IMR-90 (cell line): ENCODE measurements around the gene TRIO.

ENCODE experiments used
- BHLHE40 ChIP-seq: fragments of 150-350 bp; IDR thresholded peaks from 2 replicates; pipeline ENCODE4 v1.6.1; 2016; ENCODE audit warnings: mild to moderate bottlenecking, low read depth, low read length
- CEBPB ChIP-seq: IDR thresholded peaks from 2 replicates; pipeline ENCODE4 v1.6.1; 2012; ENCODE audit warnings: low read depth, low read length, improper control_type of control experiment
- FOS ChIP-seq: fragments of 150-350 bp; IDR thresholded peaks from 2 replicates; pipeline ENCODE4 v1.6.1; 2016; ENCODE audit warnings: low read depth, low read length
- MAZ ChIP-seq: IDR thresholded peaks from 2 replicates; pipeline ENCODE4 v1.6.1; 2012; ENCODE audit warnings: low read depth, mild to moderate bottlenecking, low read length, improper control_type of control experiment, moderate library complexity, borderline replicate concordance
- NFE2L2 ChIP-seq: fragments of 150-350 bp; IDR thresholded peaks from 2 replicates; pipeline ENCODE4 v1.6.1; 2016; ENCODE audit warnings: low read depth, mild to moderate bottlenecking, low read length
- POLR2A ChIP-seq: IDR thresholded peaks from 2 replicates; pipeline ENCODE4 v1.6.1; 2012; ENCODE audit warnings: mild to moderate bottlenecking, low read depth, low read length
- RAD21 ChIP-seq: IDR thresholded peaks from 2 replicates; pipeline ENCODE4 v1.6.1; 2012; ENCODE audit warnings: low read length, improper control_type of control experiment
- RFX5 ChIP-seq: IDR thresholded peaks from 2 replicates; pipeline ENCODE4 v1.8.0; 2012; ENCODE audit warnings: low read depth, mild to moderate bottlenecking, low read length, moderate library complexity
- SMC3 ChIP-seq: fragments of 150-350 bp; IDR thresholded peaks from 2 replicates; pipeline ENCODE4 v1.6.1; 2016; ENCODE audit warnings: low read depth, mild to moderate bottlenecking, antibody characterized with exemption, low read length, moderate library complexity
- TF ChIP-seq, protein P1 (sequence below): conservative IDR thresholded peaks from 2 replicates; pipeline ENCODE4 v1.5.1; 2012; ENCODE audit warnings: mild to moderate bottlenecking, low read depth, low read length, improper control_type of control experiment
- TF ChIP-seq, protein P2 (sequence below): fragments of 150-350 bp; IDR thresholded peaks from 2 replicates; pipeline ENCODE4 v1.6.1; 2016; ENCODE audit warnings: low read depth, mild to moderate bottlenecking, low read length, moderate library complexity, borderline replicate concordance

DNA sequence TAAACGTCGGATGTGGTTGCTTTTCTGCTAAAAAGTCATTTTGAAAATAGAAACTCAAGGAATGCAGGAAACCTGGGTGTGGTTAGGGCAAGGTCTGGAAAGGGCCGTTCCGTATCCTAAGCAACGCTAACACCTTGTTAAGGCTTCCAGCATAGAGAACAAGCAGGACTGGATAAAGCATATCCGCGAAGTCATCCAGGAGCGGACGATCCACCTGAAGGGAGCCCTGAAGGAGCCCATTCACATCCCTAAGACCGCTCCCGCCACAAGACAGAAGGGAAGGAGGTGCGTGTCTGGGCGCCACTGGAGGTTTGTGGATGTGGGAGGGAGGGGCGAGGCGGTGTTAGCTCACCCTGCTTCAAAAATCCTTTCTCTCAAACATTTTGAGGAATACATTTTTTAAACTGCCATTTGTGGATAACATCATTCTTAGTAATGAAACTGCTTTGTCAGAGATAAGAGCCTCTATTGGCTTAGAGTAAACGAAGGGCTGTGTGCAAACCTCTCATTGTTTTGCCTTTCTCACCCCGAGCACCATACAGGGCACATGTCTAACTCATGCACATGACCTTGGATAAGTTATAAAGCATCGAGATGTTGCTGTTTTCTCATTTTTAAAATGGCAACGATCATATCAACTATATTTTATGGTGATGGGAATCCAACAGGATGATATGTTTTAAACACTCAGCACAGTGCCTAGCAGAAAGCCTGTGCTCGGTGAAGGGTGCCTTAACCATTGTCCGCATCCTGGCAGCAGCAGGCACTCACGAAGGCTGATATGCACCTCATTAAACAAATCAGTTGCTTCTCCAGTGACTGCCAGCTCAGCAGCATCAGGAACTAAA is 262.8 kb downstream of the TRIO start:
- TF ChIP-seq, protein P1, sequence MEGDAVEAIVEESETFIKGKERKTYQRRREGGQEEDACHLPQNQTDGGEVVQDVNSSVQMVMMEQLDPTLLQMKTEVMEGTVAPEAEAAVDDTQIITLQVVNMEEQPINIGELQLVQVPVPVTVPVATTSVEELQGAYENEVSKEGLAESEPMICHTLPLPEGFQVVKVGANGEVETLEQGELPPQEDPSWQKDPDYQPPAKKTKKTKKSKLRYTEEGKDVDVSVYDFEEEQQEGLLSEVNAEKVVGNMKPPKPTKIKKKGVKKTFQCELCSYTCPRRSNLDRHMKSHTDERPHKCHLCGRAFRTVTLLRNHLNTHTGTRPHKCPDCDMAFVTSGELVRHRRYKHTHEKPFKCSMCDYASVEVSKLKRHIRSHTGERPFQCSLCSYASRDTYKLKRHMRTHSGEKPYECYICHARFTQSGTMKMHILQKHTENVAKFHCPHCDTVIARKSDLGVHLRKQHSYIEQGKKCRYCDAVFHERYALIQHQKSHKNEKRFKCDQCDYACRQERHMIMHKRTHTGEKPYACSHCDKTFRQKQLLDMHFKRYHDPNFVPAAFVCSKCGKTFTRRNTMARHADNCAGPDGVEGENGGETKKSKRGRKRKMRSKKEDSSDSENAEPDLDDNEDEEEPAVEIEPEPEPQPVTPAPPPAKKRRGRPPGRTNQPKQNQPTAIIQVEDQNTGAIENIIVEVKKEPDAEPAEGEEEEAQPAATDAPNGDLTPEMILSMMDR: no peak
- TF ChIP-seq MAZ: no peak
- TF ChIP-seq BHLHE40: 0 out of 2 replicates have a peak, but pooled peaks have one; percentile 23
- no peak for TF ChIP-seq POLR2A
- TF ChIP-seq CEBPB: no peak
- no peak for TF ChIP-seq RFX5
- TF ChIP-seq, protein P2, sequence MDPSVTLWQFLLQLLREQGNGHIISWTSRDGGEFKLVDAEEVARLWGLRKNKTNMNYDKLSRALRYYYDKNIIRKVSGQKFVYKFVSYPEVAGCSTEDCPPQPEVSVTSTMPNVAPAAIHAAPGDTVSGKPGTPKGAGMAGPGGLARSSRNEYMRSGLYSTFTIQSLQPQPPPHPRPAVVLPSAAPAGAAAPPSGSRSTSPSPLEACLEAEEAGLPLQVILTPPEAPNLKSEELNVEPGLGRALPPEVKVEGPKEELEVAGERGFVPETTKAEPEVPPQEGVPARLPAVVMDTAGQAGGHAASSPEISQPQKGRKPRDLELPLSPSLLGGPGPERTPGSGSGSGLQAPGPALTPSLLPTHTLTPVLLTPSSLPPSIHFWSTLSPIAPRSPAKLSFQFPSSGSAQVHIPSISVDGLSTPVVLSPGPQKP: no peak
- TF ChIP-seq SMC3: no peak
- TF ChIP-seq RAD21: no peak
- no peak for TF ChIP-seq FOS
- no peak for TF ChIP-seq NFE2L2
